H9 (cell line): ENCODE results near the gene SMAP1. TPM values are rescaled to one million over a fixed set of nuclear protein-coding genes. Genes with fewer than 3 reads are reported as not detected.
A peak's percentile ranks its signal among the peaks of the same experiment; 100 is the strongest.
"Not testable (repeated sequence)": the region's sequence is repeated elsewhere in the genome, so short reads cannot be mapped to it uniquely, and the experiment has no call there.

Experiments
- DNase-seq: peaks from one replicate; pipeline ENCODE4 v3.0.0-alpha.2; 2017
- H2AFZ ChIP-seq: one replicate; pipeline ENCODE4 v1.6.1; 2013; ENCODE audit warnings: mild to moderate bottlenecking, low read length, control low read depth, moderate library complexity
- H2AK5ac ChIP-seq: 2 replicates; pipeline ENCODE4 v1.6.1; 2013; ENCODE audit warnings: low read length, control low read depth, mixed read lengths; ENCODE audit not compliant: insufficient read length
- H2BK120ac ChIP-seq: one replicate; pipeline ENCODE4 v1.6.1; 2013; ENCODE audit warnings: low read depth, mild to moderate bottlenecking, low read length, control low read depth, inconsistent platforms; ENCODE audit not compliant: poor library complexity, severe bottlenecking
- H2BK12ac ChIP-seq: 2 replicates; pipeline ENCODE4 v1.6.1; 2013; ENCODE audit warnings: low read length, control low read depth, mixed read lengths, low read depth; ENCODE audit not compliant: insufficient read length
- H2BK15ac ChIP-seq: 2 replicates; pipeline ENCODE4 v1.6.1; 2013; ENCODE audit warnings: low read depth, low read length, control low read depth
- H2BK20ac ChIP-seq: one replicate; pipeline ENCODE4 v1.6.1; 2013; ENCODE audit warnings: low read depth, mild to moderate bottlenecking, low read length, control low read depth, inconsistent platforms; ENCODE audit not compliant: poor library complexity, severe bottlenecking
- H2BK5ac ChIP-seq: 2 replicates; pipeline ENCODE4 v1.6.1; 2013; ENCODE audit warnings: low read length, control low read depth, mixed read lengths; ENCODE audit not compliant: insufficient read length
- H3K14ac ChIP-seq: 2 replicates; pipeline ENCODE4 v1.6.1; 2013; ENCODE audit warnings: low read length, control low read depth; ENCODE audit not compliant: insufficient read depth
- H3K18ac ChIP-seq: 2 replicates; pipeline ENCODE4 v1.6.1; 2013; ENCODE audit warnings: low read depth, mild to moderate bottlenecking, mixed read lengths, low read length, control low read depth; ENCODE audit not compliant: insufficient read length
- H3K23ac ChIP-seq: 2 replicates; pipeline ENCODE4 v1.6.1; 2013; ENCODE audit warnings: low read length, control low read depth, mixed read lengths, low read depth; ENCODE audit not compliant: insufficient read length
- H3K23me2 ChIP-seq: 2 replicates; pipeline ENCODE4 v1.6.1; 2013; ENCODE audit warnings: low read depth, mild to moderate bottlenecking, mixed read lengths, low read length, control low read depth; ENCODE audit not compliant: insufficient read length, poor library complexity, severe bottlenecking
- H3K27ac ChIP-seq: 2 replicates; pipeline ENCODE4 v1.5.1; 2013; ENCODE audit warnings: low read length, control low read depth, mixed read lengths, low read depth; ENCODE audit not compliant: insufficient read length
- H3K27me3 ChIP-seq: 2 replicates; pipeline ENCODE4 v1.6.1; 2013; ENCODE audit warnings: low read length, control low read depth, inconsistent platforms; ENCODE audit not compliant: insufficient read depth
- H3K4ac ChIP-seq: 2 replicates; pipeline ENCODE4 v1.6.1; 2013; ENCODE audit warnings: low read depth, mild to moderate bottlenecking, control low read depth, inconsistent platforms, low read length, moderate library complexity
- H3K4me1 ChIP-seq: 2 replicates; pipeline ENCODE4 v1.6.1; 2013; ENCODE audit warnings: low read length, control low read depth, inconsistent platforms; ENCODE audit not compliant: insufficient read depth
- H3K4me2 ChIP-seq: 2 replicates; pipeline ENCODE4 v1.6.1; 2013; ENCODE audit warnings: low read length, control low read depth, mixed read lengths; ENCODE audit not compliant: insufficient read length, insufficient read depth
- H3K56ac ChIP-seq: 2 replicates; pipeline ENCODE4 v1.6.1; 2013; ENCODE audit warnings: low read depth, mild to moderate bottlenecking, mixed read lengths, low read length, control low read depth; ENCODE audit not compliant: insufficient read length
- H3K79me1 ChIP-seq: 2 replicates; pipeline ENCODE4 v1.6.1; 2013; ENCODE audit warnings: low read depth, mild to moderate bottlenecking, moderate library complexity, low read length, control low read depth, inconsistent platforms; ENCODE audit not compliant: insufficient read depth, poor library complexity, severe bottlenecking
- H3K79me2 ChIP-seq: 2 replicates; pipeline ENCODE4 v1.6.1; 2013; ENCODE audit warnings: low read length, control low read depth, inconsistent platforms; ENCODE audit not compliant: insufficient read depth
- H3K9ac ChIP-seq: 2 replicates; pipeline ENCODE4 v1.6.1; 2013; ENCODE audit warnings: low read length, control low read depth, mixed read lengths; ENCODE audit not compliant: insufficient read length; ENCODE audit errors: extremely low read depth
- H3K9me3 ChIP-seq: one replicate; pipeline ENCODE4 v1.6.1; 2013; ENCODE audit warnings: low read depth, low read length, inconsistent platforms; ENCODE audit not compliant: control insufficient read depth
- H3T11ph ChIP-seq: one replicate; pipeline ENCODE4 v1.6.1; 2013; ENCODE audit warnings: mild to moderate bottlenecking, low read length, control low read depth, inconsistent platforms
- H4K20me1 ChIP-seq: one replicate; pipeline ENCODE4 v1.6.1; 2013; ENCODE audit not compliant: control insufficient read depth, insufficient read length, insufficient read depth
- H4K5ac ChIP-seq: 2 replicates; pipeline ENCODE4 v1.6.1; 2013; ENCODE audit warnings: low read depth, mild to moderate bottlenecking, mixed read lengths, low read length, control low read depth; ENCODE audit not compliant: insufficient read length
- H4K8ac ChIP-seq: replicated peaks from 2 replicates; pipeline ENCODE4 v1.6.1; 2013; ENCODE audit warnings: low read length, control low read depth, mixed read lengths, low read depth; ENCODE audit not compliant: insufficient read length
- H4K91ac ChIP-seq: 2 replicates; pipeline ENCODE4 v1.6.1; 2013; ENCODE audit warnings: low read depth, mild to moderate bottlenecking, moderate library complexity, mixed read lengths, low read length, control low read depth; ENCODE audit not compliant: insufficient read length
- H3K27ac Mint-ChIP-seq, 3 experiments: 2 replicates in 2 of 3; 3 replicates in 1 of 3; pipeline ENCODE4 v1.8.0; 2020 to 2021; ENCODE audit warnings: mixed read lengths in 3 of 3, mild to moderate bottlenecking in 1 of 3, moderate library complexity in 1 of 3
- H3K27me3 Mint-ChIP-seq: 2 replicates; pipeline ENCODE4 v1.8.0; 2021; ENCODE audit warnings: low read depth, mild to moderate bottlenecking, moderate library complexity, mixed read lengths
- H3K36me3 Mint-ChIP-seq, 3 experiments: 2 replicates in 2 of 3; 3 replicates in 1 of 3; pipeline ENCODE4 v1.8.0; 2020 to 2021; ENCODE audit warnings: low read depth in 3 of 3, mixed read lengths in 3 of 3; ENCODE audit not compliant: insufficient read depth in 1 of 3
- H3K4me1 Mint-ChIP-seq, 2 experiments: 2 replicates each; pipeline ENCODE4 v1.8.0; 2020; ENCODE audit warnings: mixed read lengths in 2 of 2
- H3K4me3 Mint-ChIP-seq, 2 experiments: 2 replicates in 1 of 2; 3 replicates in 1 of 2; pipeline ENCODE4 v1.8.0; 2020 to 2021; ENCODE audit warnings: mild to moderate bottlenecking in 2 of 2, mixed read lengths in 2 of 2, moderate library complexity in 1 of 2
- H3K9me3 Mint-ChIP-seq, 2 experiments: 2 replicates in 1 of 2; 3 replicates in 1 of 2; pipeline ENCODE4 v1.8.0; 2020; ENCODE audit warnings: mild to moderate bottlenecking in 2 of 2, mixed read lengths in 2 of 2, moderate library complexity in 1 of 2
- WGBS: extraction: QIAGEN DNeasy Blood & Tissue Kit; methylation state at CpG from one replicate; pipeline ENCODE4 v1.1.7; 2013; ENCODE audit warnings: missing lambda C conversion rate, low lambda C conversion rate, mixed read lengths; ENCODE audit not compliant: insufficient read length; ENCODE audit errors: extremely low coverage; 5-methylcytosine and 5-hydroxymethylcytosine counted together
- total RNA-seq: library from RNA; stranded (reverse); gene quantifications from 2 replicates; pipeline ENCODE4 v1.2.1, GENCODE V29; 2021
- TF ChIP-seq, protein P1 (sequence below): fragments of 200-600 bp; sonication (generic); conservative IDR thresholded peaks from 3 replicates; pipeline ENCODE4 v1.8.0; 2021; ENCODE audit warnings: antibody characterized with exemption, mild to moderate bottlenecking

SMAP1 gene
- total RNA-seq, 1 experiment from 2014 or later: 29.3 TPM

DNA sequence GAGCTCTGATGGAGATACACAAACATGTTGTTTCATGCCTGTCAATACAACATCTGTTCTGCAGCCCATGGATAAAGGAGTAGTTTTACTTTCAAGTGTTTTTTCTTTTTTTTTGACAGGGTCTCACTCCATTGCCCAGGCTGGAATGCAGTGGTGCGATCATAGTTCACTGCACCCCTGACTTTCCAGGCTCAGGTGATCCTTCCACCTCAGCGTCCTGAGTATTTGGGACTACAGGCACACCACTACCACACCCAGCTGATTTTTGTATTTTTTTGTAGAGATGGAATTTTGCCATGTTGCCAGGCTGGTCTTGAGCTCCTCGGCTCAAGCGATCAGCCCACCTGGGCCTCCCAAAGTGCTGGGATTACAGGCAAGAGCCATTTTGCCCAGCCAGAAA, 97.0 kb downstream of the SMAP1 start:
- peaks cover 9 to 10% (median 9%) of the 10 kb centered on the region in 3 experiments; a peak in 5 of 7 replicates for H3K36me3 Mint-ChIP-seq
- H3K56ac ChIP-seq: no peak overlapping the region
- no peak overlapping the region for H4K8ac ChIP-seq
- H3K18ac ChIP-seq: no peak overlapping the region
- no peak overlapping the region for H2BK5ac ChIP-seq
- H3K27ac ChIP-seq: no peak overlapping the region
- no peaks in the 10 kb centered on the region for H3K27me3 ChIP-seq
- TF ChIP-seq, protein P1, sequence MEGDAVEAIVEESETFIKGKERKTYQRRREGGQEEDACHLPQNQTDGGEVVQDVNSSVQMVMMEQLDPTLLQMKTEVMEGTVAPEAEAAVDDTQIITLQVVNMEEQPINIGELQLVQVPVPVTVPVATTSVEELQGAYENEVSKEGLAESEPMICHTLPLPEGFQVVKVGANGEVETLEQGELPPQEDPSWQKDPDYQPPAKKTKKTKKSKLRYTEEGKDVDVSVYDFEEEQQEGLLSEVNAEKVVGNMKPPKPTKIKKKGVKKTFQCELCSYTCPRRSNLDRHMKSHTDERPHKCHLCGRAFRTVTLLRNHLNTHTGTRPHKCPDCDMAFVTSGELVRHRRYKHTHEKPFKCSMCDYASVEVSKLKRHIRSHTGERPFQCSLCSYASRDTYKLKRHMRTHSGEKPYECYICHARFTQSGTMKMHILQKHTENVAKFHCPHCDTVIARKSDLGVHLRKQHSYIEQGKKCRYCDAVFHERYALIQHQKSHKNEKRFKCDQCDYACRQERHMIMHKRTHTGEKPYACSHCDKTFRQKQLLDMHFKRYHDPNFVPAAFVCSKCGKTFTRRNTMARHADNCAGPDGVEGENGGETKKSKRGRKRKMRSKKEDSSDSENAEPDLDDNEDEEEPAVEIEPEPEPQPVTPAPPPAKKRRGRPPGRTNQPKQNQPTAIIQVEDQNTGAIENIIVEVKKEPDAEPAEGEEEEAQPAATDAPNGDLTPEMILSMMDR: no peak
- H3K4me2 ChIP-seq: no peak overlapping the region
- H2AK5ac ChIP-seq: no peak overlapping the region
- no peak overlapping the region for H3K4me3 Mint-ChIP-seq
- no peaks in the 10 kb centered on the region for H3K9me3 ChIP-seq
- no peak overlapping the region for H3T11ph ChIP-seq
- H3K9me3 Mint-ChIP-seq: peaks cover 0 to 3% of the 10 kb centered on the region in 2 experiments; a peak in 3 of 5 replicates
- H2BK20ac ChIP-seq: no peak overlapping the region
- no peak overlapping the region for H3K4ac ChIP-seq
- no peaks in the 10 kb centered on the region for H3K27me3 Mint-ChIP-seq
- no peak for DNase-seq
- peak overlapping the region in 1 of 3 experiments; percentile 75; a peak in 1 of 7 replicates for H3K27ac Mint-ChIP-seq
- no peak overlapping the region for H4K5ac ChIP-seq
- H3K4me1 Mint-ChIP-seq: peaks cover 4 to 19% of the 10 kb centered on the region in 2 experiments; a peak in 3 of 4 replicates
- H3K79me2 ChIP-seq: no peaks in the 10 kb centered on the region
- no peak overlapping the region for H2BK15ac ChIP-seq
- H3K4me1 ChIP-seq: no peaks in the 10 kb centered on the region
- WGBS: no CpG with 5 or more reads among the region's 4 CpGs
- no peak overlapping the region for H4K91ac ChIP-seq
- H2BK120ac ChIP-seq: no peak overlapping the region
- no peak overlapping the region for H3K9ac ChIP-seq
- no peaks in the 10 kb centered on the region for H4K20me1 ChIP-seq
- no peak overlapping the region for H2BK12ac ChIP-seq
- no peak overlapping the region for H2AFZ ChIP-seq
- H3K23me2 ChIP-seq: no peaks in the 10 kb centered on the region
- H3K23ac ChIP-seq: no peak overlapping the region
- H3K79me1 ChIP-seq: no peaks in the 10 kb centered on the region
- H3K14ac ChIP-seq: no peak overlapping the region

DNA sequence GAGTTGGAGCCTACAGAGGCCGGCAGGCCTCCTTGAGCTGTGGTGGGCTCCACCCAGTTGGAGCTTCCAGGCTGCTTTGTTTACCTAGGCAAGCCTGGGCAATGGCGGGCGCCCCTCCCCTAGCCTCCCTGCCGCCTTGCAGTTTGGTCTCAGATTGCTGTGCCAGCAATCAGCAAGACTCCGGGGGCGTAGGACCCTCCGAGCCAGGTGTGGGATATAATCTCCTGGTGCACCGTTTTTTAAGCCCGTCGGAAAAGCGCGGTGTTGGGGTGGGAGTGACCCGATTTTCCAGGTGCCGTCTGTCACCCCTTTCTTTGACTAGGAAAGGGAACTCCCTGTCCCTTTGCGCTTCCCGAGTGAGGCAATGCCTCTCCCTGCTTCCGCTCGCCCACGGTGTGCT, 103.7 kb downstream of the SMAP1 start:
- H3K4me3 Mint-ChIP-seq, H4K5ac ChIP-seq, H3K4me2 ChIP-seq, H3K4me1 Mint-ChIP-seq, H3K27me3 ChIP-seq, H3K79me1 ChIP-seq, DNase-seq, H3K23me2 ChIP-seq, H3K23ac ChIP-seq, H2BK15ac ChIP-seq, H3K27me3 Mint-ChIP-seq, H2AK5ac ChIP-seq, H4K91ac ChIP-seq, H2BK120ac ChIP-seq, H3K4ac ChIP-seq, H2BK20ac ChIP-seq, H3T11ph ChIP-seq, H3K56ac ChIP-seq, H3K4me1 ChIP-seq, H3K27ac ChIP-seq, H4K20me1 ChIP-seq, H3K9me3 ChIP-seq, H3K9ac ChIP-seq, H3K14ac ChIP-seq, H2BK12ac ChIP-seq, H4K8ac ChIP-seq, H3K27ac Mint-ChIP-seq, H3K18ac ChIP-seq, H3K79me2 ChIP-seq, H2BK5ac ChIP-seq, H2AFZ ChIP-seq: not testable (repeated sequence)
- WGBS: no CpG with 5 or more reads among the region's 19 CpGs
- peaks cover 13 to 23% (median 20%) of the 10 kb centered on the region in 3 experiments for H3K36me3 Mint-ChIP-seq
- peaks cover 10 to 20% of the 10 kb centered on the region in 2 experiments for H3K9me3 Mint-ChIP-seq
